MM.1S (cell line): Measurements from ENCODE around the gene CAMSAP1.

Experiments used
- DNase-seq: peaks from one replicate; pipeline ENCODE4 v3.0.0-alpha.2; 2015
- H2AFZ ChIP-seq: fragments of 300-600 bp; sonication (generic); 2 replicates; pipeline ENCODE4 v1.6.0; 2016; ENCODE audit warnings: antibody characterized with exemption, low read length
- H3F3A ChIP-seq: fragments of 300-600 bp; sonication (generic); 2 replicates; pipeline ENCODE4 v1.6.1; 2016; ENCODE audit warnings: mild to moderate bottlenecking, antibody characterized with exemption, low read length, moderate library complexity, mixed read lengths; ENCODE audit not compliant: insufficient read depth
- H3K27ac ChIP-seq: fragments of 300-600 bp; sonication (generic); 2 replicates; pipeline ENCODE4 v1.5.1; 2016; ENCODE audit warnings: mild to moderate bottlenecking, low read length
- H3K27me3 ChIP-seq: fragments of 300-600 bp; sonication (generic); replicated peaks from 2 replicates; pipeline ENCODE4 v1.6.0; 2016; ENCODE audit warnings: low read length; ENCODE audit not compliant: insufficient read depth
- H3K36me3 ChIP-seq: fragments of 300-600 bp; sonication (generic); replicated peaks from 2 replicates; pipeline ENCODE4 v1.6.1; 2016; ENCODE audit warnings: mild to moderate bottlenecking, low read length, mixed read lengths; ENCODE audit not compliant: insufficient read depth
- H3K4me1 ChIP-seq: fragments of 300-600 bp; sonication (generic); 2 replicates; pipeline ENCODE4 v1.6.1; 2016; ENCODE audit warnings: low read length, mixed read lengths
- H3K4me2 ChIP-seq: fragments of 300-600 bp; sonication (generic); 2 replicates; pipeline ENCODE4 v1.6.0; 2016; ENCODE audit warnings: low read depth, low read length
- H3K4me3 ChIP-seq: fragments of 300-600 bp; sonication (generic); 2 replicates; pipeline ENCODE4 v1.5.1; 2016; ENCODE audit warnings: low read length, mixed read lengths
- H3K79me2 ChIP-seq: fragments of 300-600 bp; sonication (generic); 2 replicates; pipeline ENCODE4 v1.6.1; 2016; ENCODE audit warnings: mixed run types, low read length, mixed read lengths
- H3K9ac ChIP-seq: fragments of 300-600 bp; sonication (generic); 2 replicates; pipeline ENCODE4 v1.6.1; 2016; ENCODE audit warnings: low read length, mixed read lengths
- H3K9me2 ChIP-seq: fragments of 300-600 bp; sonication (generic); replicated peaks from 2 replicates; pipeline ENCODE4 v1.6.1; 2016; ENCODE audit warnings: mild to moderate bottlenecking, low read length, mixed read lengths; ENCODE audit not compliant: insufficient read depth
- H3K9me3 ChIP-seq: fragments of 300-600 bp; sonication (generic); replicated peaks from 2 replicates; pipeline ENCODE4 v1.6.1; 2016; ENCODE audit warnings: mild to moderate bottlenecking, low read length, mixed read lengths; ENCODE audit not compliant: insufficient read depth
- H4K20me1 ChIP-seq: fragments of 300-600 bp; sonication (generic); 2 replicates; pipeline ENCODE4 v1.6.1; 2016; ENCODE audit warnings: mild to moderate bottlenecking, low read length, moderate library complexity, mixed read lengths; ENCODE audit not compliant: insufficient read depth
- EZH2 ChIP-seq: fragments of 300-600 bp; sonication (generic); optimal IDR thresholded peaks from 2 replicates; pipeline ENCODE3; 2017; ENCODE audit warnings: low read depth, mild to moderate bottlenecking, antibody characterized with exemption, low read length, mixed read lengths
- EZH2phosphoT487 ChIP-seq: fragments of 300-600 bp; sonication (generic); IDR thresholded peaks from 2 replicates; pipeline ENCODE4 v1.6.1; 2018; ENCODE audit warnings: antibody characterized with exemption, low read length
- TF ChIP-seq, protein P1 (sequence below): fragments of 300-600 bp; sonication (generic); IDR thresholded peaks from 2 replicates; pipeline ENCODE4 v1.5.1; 2016; ENCODE audit warnings: antibody characterized with exemption, low read length, mixed read lengths

Gene CAMSAP1

DNA sequence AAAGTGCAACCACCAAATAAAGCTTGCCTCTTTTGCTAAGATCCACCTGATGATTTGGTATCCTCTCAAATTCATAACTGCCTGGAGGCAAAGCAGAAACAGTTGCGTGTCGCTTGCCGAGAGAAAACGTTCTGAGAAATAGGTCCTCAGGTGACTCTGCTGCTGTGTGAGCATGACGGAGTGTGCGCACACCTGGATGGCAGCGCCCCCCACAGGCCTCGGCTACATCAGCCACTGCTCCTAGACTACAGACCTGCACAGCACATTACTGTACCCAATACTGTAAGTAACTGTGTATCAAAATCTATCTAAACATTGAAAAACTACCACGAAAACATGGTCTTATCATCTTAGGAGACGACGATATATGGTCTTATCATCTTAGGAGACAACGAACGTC lies 87.4 kb downstream of the CAMSAP1 start:
- Histone ChIP-seq H2AFZ (no peak overlapping the region), H3K36me3 (no peaks in the 10 kb centered on the region), H3K79me2 (no peaks in the 10 kb centered on the region), H3F3A (no peaks in the 10 kb centered on the region), H3K4me2 (no peak overlapping the region), H3K9me2 (no peaks in the 10 kb centered on the region), H3K27ac (no peak overlapping the region), H3K27me3 (no peaks in the 10 kb centered on the region), H4K20me1 (no peaks in the 10 kb centered on the region), H3K4me1 (no peaks in the 10 kb centered on the region), H3K9me3 (no peaks in the 10 kb centered on the region), H3K9ac (no peak overlapping the region), H3K4me3 (no peak overlapping the region)
- TF ChIP-seq EZH2phosphoT487 (no peak), EZH2 (no peak)
- TF ChIP-seq, protein P1, sequence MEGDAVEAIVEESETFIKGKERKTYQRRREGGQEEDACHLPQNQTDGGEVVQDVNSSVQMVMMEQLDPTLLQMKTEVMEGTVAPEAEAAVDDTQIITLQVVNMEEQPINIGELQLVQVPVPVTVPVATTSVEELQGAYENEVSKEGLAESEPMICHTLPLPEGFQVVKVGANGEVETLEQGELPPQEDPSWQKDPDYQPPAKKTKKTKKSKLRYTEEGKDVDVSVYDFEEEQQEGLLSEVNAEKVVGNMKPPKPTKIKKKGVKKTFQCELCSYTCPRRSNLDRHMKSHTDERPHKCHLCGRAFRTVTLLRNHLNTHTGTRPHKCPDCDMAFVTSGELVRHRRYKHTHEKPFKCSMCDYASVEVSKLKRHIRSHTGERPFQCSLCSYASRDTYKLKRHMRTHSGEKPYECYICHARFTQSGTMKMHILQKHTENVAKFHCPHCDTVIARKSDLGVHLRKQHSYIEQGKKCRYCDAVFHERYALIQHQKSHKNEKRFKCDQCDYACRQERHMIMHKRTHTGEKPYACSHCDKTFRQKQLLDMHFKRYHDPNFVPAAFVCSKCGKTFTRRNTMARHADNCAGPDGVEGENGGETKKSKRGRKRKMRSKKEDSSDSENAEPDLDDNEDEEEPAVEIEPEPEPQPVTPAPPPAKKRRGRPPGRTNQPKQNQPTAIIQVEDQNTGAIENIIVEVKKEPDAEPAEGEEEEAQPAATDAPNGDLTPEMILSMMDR, result no peak
- no peak for DNase-seq

DNA sequence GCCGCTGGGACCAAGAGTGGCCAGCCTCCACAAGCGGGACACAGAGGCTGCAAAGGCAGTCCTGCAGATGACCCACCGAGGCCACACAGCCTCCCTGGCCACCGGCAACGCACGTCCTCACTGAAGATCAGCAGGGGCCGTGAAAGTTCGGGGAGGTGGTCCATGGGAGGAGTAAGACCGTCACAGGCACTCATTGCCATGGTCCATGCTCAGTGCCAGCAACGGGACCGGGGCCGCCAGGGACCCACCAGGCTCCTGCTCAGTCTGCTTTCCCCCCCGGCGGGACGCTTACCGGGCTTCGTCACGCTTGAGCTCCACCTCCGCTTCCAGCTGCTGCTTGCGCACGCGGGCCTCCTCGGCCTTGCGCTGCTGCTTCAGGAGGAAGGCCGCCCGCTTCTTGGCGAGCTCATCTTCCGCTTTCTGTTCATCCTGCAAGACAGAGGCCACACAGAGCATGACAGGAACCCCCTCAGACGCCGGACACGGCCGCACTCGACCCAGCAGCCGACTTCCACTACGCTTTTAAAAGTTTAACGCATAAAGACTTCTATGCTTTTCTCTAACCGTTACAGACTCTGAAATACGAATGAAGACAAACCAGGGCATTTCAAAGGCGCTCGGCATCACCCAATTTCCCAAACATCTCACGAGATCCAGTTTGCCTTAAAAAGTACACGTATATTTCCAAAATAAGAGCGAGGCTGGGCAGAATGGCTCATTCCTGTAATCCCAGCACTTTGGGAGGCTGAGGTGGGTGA lies 88.4 kb downstream of the CAMSAP1 start:
- no peaks in the 10 kb centered on the region for H4K20me1 ChIP-seq
- H3K9me2 ChIP-seq, result no peaks in the 10 kb centered on the region
- no peak overlapping the region for H2AFZ ChIP-seq
- no peaks in the 10 kb centered on the region for H3K79me2 ChIP-seq
- TF ChIP-seq EZH2phosphoT487 (no peak), EZH2 (no peak)
- TF ChIP-seq, protein P1, result no peak
- no peak for DNase-seq
- H3K4me3 ChIP-seq, result no peak overlapping the region
- H3K36me3 ChIP-seq, result no peaks in the 10 kb centered on the region
- no peaks in the 10 kb centered on the region for H3K4me1 ChIP-seq
- no peak overlapping the region for H3K27ac ChIP-seq
- H3K9ac ChIP-seq, result no peak overlapping the region
- no peaks in the 10 kb centered on the region for H3K9me3 ChIP-seq
- no peaks in the 10 kb centered on the region for H3F3A ChIP-seq
- H3K27me3 ChIP-seq, result no peaks in the 10 kb centered on the region
- no peak overlapping the region for H3K4me2 ChIP-seq

DNA sequence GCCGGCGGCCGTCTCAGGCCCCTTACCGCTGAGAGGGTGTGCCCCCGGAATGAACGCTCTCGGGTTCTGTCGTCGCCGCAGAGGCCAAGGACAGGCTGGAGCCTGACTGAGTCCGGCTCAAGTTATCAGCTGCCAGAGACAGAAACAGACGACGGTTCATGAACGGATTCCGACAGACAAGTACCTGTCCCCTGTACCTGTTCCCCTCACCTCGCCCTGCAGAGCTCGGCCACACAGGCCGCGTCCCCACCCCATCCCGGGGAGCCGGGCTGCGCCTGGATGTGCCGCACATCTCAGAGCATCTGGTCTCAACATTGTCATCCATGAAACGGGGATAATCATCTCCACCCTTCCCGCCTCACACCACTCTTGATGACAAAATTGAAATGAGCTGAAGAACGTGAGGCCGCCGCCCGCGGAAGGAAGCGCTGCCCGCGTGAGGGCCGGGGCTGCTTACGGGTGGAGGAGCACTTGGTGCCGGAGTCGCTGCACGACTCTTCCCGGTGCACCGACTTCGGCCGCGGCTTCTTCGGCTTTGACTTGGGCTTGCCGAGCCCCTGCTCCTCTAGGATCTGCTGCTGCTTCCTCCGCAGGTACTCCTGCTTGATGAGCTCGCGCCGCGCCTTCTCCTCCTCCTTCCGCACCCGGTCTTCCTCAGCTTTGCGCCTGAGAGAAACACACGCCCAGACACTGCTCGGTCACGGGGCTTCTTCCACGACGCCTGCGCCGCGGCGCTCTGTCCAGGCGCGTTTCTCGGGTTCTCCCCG lies 89.2 kb downstream of the CAMSAP1 start:
- H3K4me3 ChIP-seq, result no peak overlapping the region
- H4K20me1 ChIP-seq, result no peaks in the 10 kb centered on the region
- H3K9ac ChIP-seq, result no peak overlapping the region
- no peaks in the 10 kb centered on the region for H3K4me1 ChIP-seq
- no peaks in the 10 kb centered on the region for H3K9me3 ChIP-seq
- no peaks in the 10 kb centered on the region for H3K9me2 ChIP-seq
- H3K36me3 ChIP-seq, result no peaks in the 10 kb centered on the region
- no peak for DNase-seq
- no peak overlapping the region for H2AFZ ChIP-seq
- no peaks in the 10 kb centered on the region for H3K27me3 ChIP-seq
- TF ChIP-seq EZH2 (no peak), EZH2phosphoT487 (no peak)
- TF ChIP-seq, protein P1, result no peak
- no peak overlapping the region for H3K4me2 ChIP-seq
- no peak overlapping the region for H3K27ac ChIP-seq
- H3K79me2 ChIP-seq, result no peaks in the 10 kb centered on the region
- no peaks in the 10 kb centered on the region for H3F3A ChIP-seq
